Suprapubic skin (tissue), 3 donors: ENCODE measurements around the gene POC1B.

ENCODE experiments used
- EP300 ChIP-seq: sonication (generic); formaldehyde crosslinking; IDR thresholded peaks from one replicate; pipeline ENCODE4 v1.6.1; 2017; ENCODE audit warnings: antibody characterized with exemption
- POLR2A ChIP-seq, 2 donors: fragments of 450-650 bp; IDR thresholded peaks; one replicate each; pipeline ENCODE4 v1.6.1; 2017; ENCODE audit warnings: antibody characterized with exemption in 2 of 2, mild to moderate bottlenecking in 2 of 2, moderate library complexity in 2 of 2
- TF ChIP-seq, protein P1 (sequence below), 2 donors: fragments of 200-600 bp in 1 of 2; fragments of 450-650 bp in 1 of 2; sonication (generic) in 1 of 2; IDR thresholded peaks; one replicate each; pipeline ENCODE4 v1.5.1; 2016 to 2019; ENCODE audit warnings: antibody characterized with exemption in 2 of 2, mild to moderate bottlenecking in 1 of 2, moderate library complexity in 1 of 2

DNA sequence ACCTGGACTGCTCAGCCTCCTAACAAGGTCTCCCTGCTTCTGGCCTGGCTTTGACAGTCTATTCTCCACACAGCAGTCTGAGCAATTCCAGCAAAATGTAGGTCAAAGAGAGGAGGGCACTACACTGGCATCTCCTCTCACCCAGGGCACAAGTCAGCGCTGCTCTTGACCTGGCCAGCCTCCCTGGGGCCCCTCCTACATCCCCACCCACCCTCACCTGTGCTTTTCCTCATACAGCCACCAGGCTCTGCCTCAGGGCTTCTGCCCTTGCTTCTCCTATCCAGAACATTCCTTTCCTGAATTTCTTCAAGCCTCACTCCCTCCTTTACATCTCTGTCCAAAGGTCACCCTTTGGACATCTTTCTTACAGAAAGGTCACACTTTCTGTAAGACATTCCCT, 34.9 kb downstream of the POC1B start:
- TF ChIP-seq, protein P1, sequence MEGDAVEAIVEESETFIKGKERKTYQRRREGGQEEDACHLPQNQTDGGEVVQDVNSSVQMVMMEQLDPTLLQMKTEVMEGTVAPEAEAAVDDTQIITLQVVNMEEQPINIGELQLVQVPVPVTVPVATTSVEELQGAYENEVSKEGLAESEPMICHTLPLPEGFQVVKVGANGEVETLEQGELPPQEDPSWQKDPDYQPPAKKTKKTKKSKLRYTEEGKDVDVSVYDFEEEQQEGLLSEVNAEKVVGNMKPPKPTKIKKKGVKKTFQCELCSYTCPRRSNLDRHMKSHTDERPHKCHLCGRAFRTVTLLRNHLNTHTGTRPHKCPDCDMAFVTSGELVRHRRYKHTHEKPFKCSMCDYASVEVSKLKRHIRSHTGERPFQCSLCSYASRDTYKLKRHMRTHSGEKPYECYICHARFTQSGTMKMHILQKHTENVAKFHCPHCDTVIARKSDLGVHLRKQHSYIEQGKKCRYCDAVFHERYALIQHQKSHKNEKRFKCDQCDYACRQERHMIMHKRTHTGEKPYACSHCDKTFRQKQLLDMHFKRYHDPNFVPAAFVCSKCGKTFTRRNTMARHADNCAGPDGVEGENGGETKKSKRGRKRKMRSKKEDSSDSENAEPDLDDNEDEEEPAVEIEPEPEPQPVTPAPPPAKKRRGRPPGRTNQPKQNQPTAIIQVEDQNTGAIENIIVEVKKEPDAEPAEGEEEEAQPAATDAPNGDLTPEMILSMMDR (IDR thresholded peaks at IDR 0.05) = no peak
- TF ChIP-seq EP300 (no peak), POLR2A (IDR thresholded peaks at IDR 0.05) (no peak)
